ENCODE results near the gene BLVRB.

BLVRB gene

DNA sequence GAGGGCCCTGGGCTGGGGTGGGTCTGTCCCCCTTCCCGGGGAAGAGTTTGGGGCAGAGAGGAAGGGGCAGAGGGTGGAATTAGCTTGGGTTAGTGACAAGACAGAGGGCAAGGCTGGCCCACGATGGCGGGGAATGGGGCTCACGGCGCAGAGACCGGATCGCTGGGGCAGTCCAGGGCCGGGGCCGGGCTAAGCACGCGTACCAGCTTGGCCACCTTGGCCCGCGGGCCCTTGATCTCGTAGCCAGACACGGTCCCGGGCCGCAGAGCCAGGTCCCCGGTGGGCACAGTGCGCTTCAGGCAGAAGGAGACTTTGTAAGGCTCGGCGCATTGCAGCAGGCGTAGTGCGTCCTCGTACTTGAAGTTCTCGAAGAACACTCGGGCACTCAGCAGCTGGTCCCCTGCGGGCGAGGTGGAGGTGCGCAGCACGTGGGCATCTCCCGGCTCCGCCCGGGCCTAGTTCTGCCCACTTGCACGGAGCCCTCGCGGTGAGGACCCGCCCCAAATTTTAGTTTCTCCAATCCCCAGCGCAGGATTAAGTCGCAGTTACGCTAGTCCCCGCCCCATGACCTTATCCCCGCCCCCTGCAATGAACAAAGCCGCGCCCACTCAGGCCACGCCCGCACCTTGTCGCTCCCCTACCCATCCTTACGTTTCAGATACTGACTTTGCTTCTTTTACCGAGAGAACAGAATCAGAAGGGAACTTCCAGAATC lies 67.0 kb downstream of the BLVRB start:
- no peak for DNase-seq

Data from AML-193 (cell line).